K562 (cell line): Measurements from ENCODE around the gene DUSP19.

Source experiments
- BHLHE40 ChIP-seq: IDR thresholded peaks from 2 replicates; pipeline ENCODE4 v1.6.1; 2011; ENCODE audit warnings: low read length, improper control_type of control experiment
- CHD4 ChIP-seq: fragments of 200-600 bp; sonication (generic); IDR thresholded peaks from 3 replicates; pipeline ENCODE4 v1.6.1; 2012; ENCODE audit warnings: low read depth, mild to moderate bottlenecking, mixed read lengths, low read length, inconsistent platforms; ENCODE audit not compliant: insufficient read depth, insufficient replicate concordance, poor library complexity, severe bottlenecking
- CTCF ChIP-seq, 3 experiments: IDR thresholded peaks in 2 of 3; conservative IDR thresholded peaks in 1 of 3; 2 replicates each; pipeline ENCODE4 v1.5.1; 2011 to 2012; ENCODE audit warnings: low read length in 3 of 3, mild to moderate bottlenecking in 3 of 3, control low read depth in 2 of 3, improper control_type of control experiment in 1 of 3, inconsistent platforms in 1 of 3, low read depth in 1 of 3, mixed read lengths in 1 of 3, moderate library complexity in 1 of 3; ENCODE audit not compliant: insufficient read depth in 2 of 3
- EGR1 ChIP-seq: fragments of 450-650 bp; conservative IDR thresholded peaks from 2 replicates; pipeline ENCODE4 v1.6.1; 2017; ENCODE audit warnings: mild to moderate bottlenecking
- FOXP1 ChIP-seq: sonication (generic); formaldehyde crosslinking; IDR thresholded peaks from 2 replicates; pipeline ENCODE4 v1.8.0; 2022; ENCODE audit warnings: mild to moderate bottlenecking, missing genetic modification reagents
- HDAC2 ChIP-seq: fragments of 450-650 bp; IDR thresholded peaks from 2 replicates; pipeline ENCODE4 v1.6.1; 2016; ENCODE audit warnings: mild to moderate bottlenecking
- HINFP ChIP-seq: fragments of 450-650 bp; conservative IDR thresholded peaks from 2 replicates; pipeline ENCODE4 v1.6.1; 2016; ENCODE audit warnings: missing genetic modification characterization, low read depth, mild to moderate bottlenecking, control low read depth, missing compliant biosample characterization
- JUND ChIP-seq, 2 experiments: IDR thresholded peaks; 2 replicates in 1 of 2; 3 replicates in 1 of 2; pipeline ENCODE4 v1.6.1; 2011; ENCODE audit warnings: borderline replicate concordance in 2 of 2, low read depth in 2 of 2, low read length in 2 of 2, improper control_type of control experiment in 1 of 2, missing biosample characterization in 1 of 2, missing genetic modification characterization in 1 of 2, missing genetic modification reagents in 1 of 2
- POLR2A ChIP-seq: fragments of 450-650 bp; conservative IDR thresholded peaks from 2 replicates; pipeline ENCODE4 v1.6.1; 2016
- POLR2AphosphoS5 ChIP-seq: IDR thresholded peaks from 2 replicates; pipeline ENCODE4 v1.6.1; 2011; ENCODE audit warnings: mild to moderate bottlenecking, low read depth, low read length, moderate library complexity; ENCODE audit not compliant: control insufficient read depth, insufficient read depth
- PPARD ChIP-seq: fragments of 250-450 bp; sonication (Bioruptor Pico); IDR thresholded peaks from 2 replicates; pipeline ENCODE4 v1.8.0; 2022; ENCODE audit warnings: inconsistent platforms, mild to moderate bottlenecking, moderate library complexity
- PRDM10 ChIP-seq: fragments of 450-650 bp; IDR thresholded peaks from 2 replicates; pipeline ENCODE4 v1.6.1; 2018; ENCODE audit not compliant: partially characterized antibody
- ZBTB11 ChIP-seq, 3 experiments: fragments of 200-800 bp in 1 of 3; fragments of 250-450 bp in 1 of 3; fragments of 450-650 bp in 1 of 3; sonication (Bioruptor Pico) in 1 of 3; sonication (Bioruptor generic) in 1 of 3; formaldehyde crosslinking in 1 of 3; IDR thresholded peaks; 2 replicates each; pipeline versions ENCODE4 v1.6.1 to v1.8.0; 2016 to 2022; ENCODE audit warnings: mild to moderate bottlenecking in 2 of 3, missing genetic modification characterization in 2 of 3, missing compliant biosample characterization in 1 of 3, moderate library complexity in 1 of 3

GRCh38 chr2:183091318-183091953, 12.9 kb downstream of the DUSP19 start:
- TF ChIP-seq POLR2A (no peak), FOXP1 (CRISPR knock-in tag) (no peak), CTCF (IDR thresholded peaks at IDR 0.05 in 2 of 3, conservative IDR thresholded peaks at IDR 0.05 in 1 of 3; ENCODE audit: insufficient read depth in 2 of 3, low read depth in 1 of 3, low read length in 3 of 3) (no peak), JUND (IDR thresholded peaks at IDR 0.05; ENCODE audit: borderline replicate concordance, low read depth, low read length) (no peak), JUND (tag; IDR thresholded peaks at IDR 0.05; ENCODE audit: borderline replicate concordance, low read depth, low read length) (no peak), BHLHE40 (no peak), CHD4 (no peak), ZBTB11 (CRISPR knock-in tag; IDR thresholded peaks at IDR 0.05) (no peak), PRDM10 (no peak), HINFP (tag) (no peak), HDAC2 (no peak), POLR2AphosphoS5 (no peak), PPARD (CRISPR knock-in tag) (no peak), EGR1 (no peak)
